T-helper 22 cell (primary cell): ENCODE results near the gene BCAS3.
"Not testable (repeated sequence)": the region's sequence is repeated elsewhere in the genome, so short reads cannot be mapped to it uniquely, and the experiment has no call there.

ENCODE experiments used
- DNase-seq: peaks from one replicate; pipeline ENCODE4 v3.0.0-alpha.2; 2020; ENCODE audit warnings: low read depth

The BCAS3 gene

GRCh38 chr17:60941028-60941427 is 263.4 kb downstream of the BCAS3 start:
- no peak for DNase-seq

GRCh38 chr17:60941571-60941970 is 263.9 kb downstream of the BCAS3 start:
- no peak for DNase-seq

DNA sequence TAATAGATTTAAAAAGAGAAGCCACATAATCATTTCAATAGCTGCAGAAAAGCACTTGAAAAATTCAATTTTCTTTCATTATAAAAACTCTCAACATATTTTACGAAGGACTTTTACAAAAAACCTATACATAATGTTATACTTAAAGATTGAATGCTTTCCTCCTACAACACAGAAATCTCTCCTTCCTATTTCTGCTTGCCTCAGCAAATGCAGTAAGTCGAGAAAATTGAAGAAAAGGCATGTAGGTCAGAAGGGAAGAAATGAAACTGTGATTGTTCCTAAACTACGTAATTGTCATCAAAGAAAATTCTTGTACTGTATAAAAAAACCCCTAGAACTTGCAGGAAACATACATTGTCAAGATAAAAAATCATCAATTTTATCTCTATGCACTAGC is 267.1 kb downstream of the BCAS3 start:
- DNase-seq: no peak

DNA sequence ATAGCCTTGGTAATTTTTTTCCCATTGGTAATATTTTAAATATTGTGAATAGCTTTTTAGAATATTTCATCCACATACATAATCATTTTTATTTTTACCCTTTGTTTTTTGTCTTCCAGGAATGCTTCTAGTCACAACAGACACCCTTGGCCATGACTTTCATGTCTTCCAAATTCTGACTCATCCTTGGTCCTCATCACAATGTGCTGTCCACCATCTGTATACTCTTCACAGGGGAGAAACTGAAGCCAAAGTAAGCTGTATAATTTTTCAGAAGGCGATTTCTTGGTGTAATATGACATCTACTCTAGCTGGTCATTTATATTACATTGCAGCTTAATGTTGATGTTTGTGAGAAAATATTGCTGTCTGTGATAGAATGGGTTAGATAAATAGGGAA is 269.4 kb downstream of the BCAS3 start:
- no peak for DNase-seq

DNA sequence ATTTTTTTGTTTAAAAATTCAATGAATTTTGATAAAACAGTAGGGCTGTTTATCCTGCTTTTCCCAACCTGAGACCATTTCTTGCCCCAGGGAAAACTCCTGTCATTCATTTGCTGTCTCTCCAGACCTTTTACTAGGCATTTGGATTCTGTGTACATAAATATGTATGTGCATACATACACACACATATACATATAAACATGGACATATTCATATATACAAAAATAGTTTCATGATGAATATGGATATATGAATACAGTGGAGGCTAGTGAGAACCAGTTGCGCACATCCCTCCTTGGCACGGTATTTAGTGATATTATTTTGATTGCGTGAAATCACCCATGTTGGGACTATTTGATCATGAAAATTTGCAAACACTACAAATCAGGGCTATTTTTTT is 269.9 kb downstream of the BCAS3 start:
- DNase-seq: no peak

GRCh38 chr17:60952747-60953146 is 275.1 kb downstream of the BCAS3 start:
- DNase-seq: no peak

DNA sequence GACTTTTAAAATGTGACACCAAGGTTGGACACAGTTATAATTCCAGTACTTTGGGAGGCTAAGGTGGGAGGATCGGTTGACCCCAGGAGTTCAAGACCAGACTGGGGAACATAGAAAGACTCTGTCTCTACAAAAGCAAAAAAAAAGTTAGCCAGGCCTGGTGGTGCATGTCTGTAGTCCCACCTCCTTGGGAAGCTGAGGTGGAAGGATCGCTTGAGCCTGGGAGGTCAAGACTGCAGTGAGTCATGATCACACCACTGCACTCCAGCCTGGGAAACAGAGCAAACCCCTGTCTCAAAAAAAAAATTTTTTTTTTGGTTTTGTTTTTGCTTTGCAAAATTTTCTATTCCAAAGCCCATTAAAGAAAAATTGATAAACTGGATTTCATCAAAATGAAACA is 281.4 kb downstream of the BCAS3 start:
- no peak for DNase-seq

DNA sequence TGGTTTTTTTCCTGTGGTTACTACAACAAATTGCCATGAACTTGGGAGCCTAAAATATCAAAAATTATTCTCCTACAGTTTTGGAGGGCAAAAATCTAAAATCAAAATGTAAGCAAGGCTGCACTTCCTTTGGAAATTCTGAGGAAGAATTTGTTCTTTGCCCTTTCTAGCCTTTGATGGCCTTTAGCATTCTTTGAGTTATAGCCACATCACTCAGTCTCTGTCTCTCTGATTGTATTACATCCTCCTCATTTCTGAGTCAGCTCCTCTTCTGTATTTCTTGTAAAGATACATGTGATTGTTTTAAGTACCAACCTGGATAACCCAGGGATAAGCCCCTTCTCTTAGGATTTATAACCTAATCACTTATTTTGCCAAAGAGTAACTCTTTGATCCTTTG is 282.0 kb downstream of the BCAS3 start:
- DNase-seq: no peak

GRCh38 chr17:60960398-60961065 is 282.9 kb downstream of the BCAS3 start:
- DNase-seq: no peak

DNA sequence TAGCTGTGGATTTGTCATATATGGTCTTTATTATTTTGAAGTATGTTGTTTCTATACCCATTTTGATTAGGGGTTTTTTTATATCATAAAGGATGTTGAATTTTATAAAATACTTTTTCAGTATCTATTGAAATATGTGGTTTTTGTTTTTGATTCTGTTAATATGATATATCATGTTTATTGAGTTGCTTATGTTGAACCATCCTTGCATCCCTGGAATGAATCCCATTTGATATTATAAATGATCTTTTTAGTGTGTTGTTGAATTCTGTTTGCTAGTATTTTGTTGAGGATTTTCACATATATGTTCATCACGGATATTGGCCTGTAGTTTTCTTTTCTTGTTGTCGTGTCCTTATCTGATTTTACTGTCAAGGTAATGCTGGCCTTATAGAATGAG is 286.5 kb downstream of the BCAS3 start:
- no peak for DNase-seq

DNA sequence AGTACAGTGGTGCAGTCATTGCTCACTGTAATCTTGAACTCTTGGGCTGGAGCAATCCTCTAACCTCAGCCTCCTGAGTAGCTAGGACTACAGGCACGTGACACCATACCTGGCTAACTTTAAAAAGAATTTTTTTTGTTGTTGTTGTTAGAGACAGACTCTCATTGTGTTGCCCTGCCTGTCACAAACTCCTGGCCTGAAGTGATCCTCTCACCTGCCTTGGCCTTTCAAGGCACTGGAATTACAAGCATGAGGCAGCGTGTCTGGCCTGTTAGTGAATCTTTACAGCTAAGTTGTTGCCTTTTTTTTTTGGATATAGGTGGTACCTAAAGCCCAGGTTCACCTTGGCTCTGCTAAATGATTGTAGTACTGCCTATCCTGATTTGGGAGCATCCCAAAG is 290.6 kb downstream of the BCAS3 start:
- DNase-seq: no peak

DNA sequence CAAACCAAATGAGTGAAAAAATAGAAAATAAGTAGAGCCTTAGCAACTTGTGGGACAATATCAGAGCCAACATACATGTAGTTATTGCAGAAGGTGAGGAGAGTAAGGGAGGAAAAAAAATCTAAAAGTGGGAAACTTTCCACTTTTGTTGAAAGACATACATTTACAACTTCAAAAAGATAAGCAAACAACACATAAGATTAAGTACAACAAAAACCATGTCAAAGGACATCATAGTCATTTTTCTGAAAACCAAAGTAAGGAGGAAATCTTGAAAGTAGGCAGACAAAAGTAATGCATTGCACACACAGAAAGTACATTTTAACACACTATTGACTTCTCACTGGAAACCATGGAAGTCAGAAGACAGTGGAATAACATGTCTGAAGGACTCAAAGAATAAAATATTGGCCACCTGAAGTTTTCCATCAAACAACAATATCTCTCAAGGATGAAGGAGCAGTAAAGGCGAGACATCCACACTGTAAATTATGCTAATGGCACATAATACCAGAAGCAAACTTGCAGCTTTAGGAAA is 291.9 kb downstream of the BCAS3 start:
- no peak for DNase-seq

DNA sequence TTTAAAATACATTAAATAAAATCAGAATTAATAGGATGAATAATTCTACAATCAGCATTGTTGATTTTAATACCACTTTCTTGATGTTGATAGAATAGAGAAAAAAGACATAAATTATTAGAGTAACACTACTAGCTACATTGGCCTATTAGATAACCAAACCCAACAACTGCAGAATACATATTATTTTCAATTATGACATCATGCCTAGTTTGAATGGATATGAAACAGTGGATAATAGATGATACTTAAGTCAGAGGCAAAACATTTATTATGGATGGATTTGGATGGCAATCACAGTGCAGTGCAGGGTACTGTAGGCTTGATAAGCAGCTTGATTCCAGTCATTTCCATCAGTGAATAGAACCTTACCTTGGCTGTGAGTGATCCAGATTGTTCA is 293.1 kb downstream of the BCAS3 start:
- no peak for DNase-seq

GRCh38 chr17:60971515-60972369 is 294.1 kb downstream of the BCAS3 start:
- DNase-seq: no peak

GRCh38 chr17:60976861-60977260 is 299.2 kb downstream of the BCAS3 start:
- not testable (repeated sequence) for DNase-seq

GRCh38 chr17:60989379-60989778 is 311.7 kb downstream of the BCAS3 start:
- no peak for DNase-seq

DNA sequence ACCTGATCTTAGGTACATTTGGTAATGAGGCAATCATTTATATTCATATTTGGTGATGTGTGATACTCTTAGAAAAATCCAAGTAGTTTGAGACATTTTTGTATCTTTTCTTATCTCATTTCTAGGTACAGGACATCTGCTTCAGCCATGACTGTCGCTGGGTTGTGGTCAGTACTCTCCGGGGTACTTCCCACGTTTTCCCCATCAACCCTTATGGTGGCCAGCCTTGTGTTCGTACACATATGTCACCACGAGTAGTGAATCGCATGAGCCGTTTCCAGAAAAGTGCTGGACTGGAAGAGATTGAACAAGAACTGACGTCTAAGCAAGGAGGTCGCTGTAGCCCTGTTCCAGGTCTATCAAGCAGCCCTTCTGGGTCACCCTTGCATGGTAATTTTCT is 312.2 kb downstream of the BCAS3 start:
- no peak for DNase-seq

DNA sequence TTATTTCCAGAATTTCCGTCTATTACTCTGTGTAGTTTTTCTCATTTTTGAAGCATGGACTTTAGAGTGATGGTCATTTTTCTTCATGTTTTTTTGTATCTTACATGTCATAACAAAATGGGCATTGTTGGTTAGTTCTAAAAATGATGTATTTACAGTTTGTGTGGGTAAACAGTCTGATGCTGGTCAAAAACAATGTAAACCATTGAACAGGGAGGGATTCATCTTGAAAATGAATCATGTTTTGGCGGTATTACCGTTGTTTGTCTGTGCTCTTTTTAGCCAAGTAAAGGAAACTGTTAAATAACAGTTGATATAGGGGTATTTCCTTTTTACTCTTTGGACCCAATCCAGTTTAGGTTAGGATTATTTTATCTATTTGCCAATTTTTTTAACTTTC is 315.8 kb downstream of the BCAS3 start:
- no peak for DNase-seq

DNA sequence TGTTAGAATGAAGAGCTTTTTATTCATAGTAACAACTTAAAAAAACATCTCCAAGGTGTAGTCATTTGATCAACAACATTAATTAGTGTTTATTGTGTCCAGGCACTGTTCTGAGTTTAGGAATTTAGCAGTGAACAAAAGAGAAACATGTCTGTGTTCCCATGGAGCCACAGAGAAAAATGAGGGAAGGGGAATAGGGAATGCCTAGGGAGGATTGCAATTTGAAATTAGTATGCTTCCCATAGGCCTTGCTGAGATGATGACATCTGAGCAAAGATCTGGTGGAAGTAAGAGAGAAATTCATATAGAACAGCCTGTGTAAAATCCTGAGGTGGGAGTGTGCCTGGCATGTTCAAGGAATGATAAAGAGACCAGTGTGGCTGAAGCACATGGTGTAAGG is 318.0 kb downstream of the BCAS3 start:
- no peak for DNase-seq

DNA sequence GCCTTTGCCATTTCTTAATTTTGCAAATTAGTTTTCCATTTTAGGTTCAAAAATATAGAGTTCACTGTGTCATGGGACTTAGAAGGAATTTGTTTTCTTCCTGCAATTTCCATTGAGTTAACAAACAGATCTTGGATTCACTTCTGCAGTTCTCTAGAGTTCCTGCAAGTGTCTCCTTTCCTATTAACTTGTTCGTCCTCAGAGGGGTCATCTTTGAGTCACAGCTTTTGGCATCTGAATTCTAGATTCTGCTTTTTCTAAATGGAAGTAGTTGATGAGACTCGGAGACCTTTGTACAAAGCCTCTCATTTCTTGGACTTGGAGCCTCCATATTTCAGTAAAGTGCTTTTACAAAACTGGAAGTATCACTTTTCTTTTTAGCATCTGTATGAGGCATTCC is 323.3 kb downstream of the BCAS3 start:
- DNase-seq: no peak

DNA sequence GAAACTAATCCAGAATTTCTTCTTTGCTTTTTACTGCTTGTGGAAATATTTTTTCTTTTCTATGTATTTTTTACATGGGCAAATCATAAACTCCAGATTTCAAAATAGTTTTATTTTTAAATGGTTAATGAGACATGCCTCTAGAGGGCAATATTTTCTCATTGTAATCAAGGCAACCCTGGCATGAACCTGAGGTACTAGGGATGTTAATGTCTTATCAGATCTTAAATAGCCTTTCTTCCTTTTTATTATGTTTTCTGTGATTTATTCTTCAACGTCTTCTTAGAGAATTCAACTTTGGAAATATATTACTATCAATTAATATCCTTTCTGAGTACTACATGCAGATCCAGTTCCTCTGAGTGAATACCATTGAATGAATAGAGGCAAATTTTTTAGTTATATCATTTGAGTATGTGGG is 324.7 kb downstream of the BCAS3 start:
- no peak for DNase-seq

DNA sequence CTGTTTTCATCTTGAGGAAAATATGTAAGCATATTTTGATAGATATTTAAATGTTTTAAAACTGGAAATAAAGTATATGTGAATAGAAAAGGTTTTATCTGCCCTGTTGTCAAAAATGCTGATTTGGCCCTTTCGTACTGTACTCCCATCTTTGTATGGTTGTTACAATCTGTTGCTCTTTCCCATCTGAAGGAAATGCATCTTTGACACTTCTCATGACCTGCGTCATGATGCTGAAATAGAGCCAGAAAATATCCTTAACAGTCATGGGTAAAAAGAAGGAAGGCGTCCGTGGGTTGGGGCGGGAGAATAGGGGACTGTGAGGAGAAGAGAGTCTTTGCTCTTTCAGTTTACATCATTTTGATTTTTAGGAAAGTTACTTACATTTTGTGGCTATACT is 327.7 kb downstream of the BCAS3 start:
- no peak for DNase-seq

- not testable (repeated sequence) for DNase-seq
These were observed 328.3 kb downstream of the BCAS3 start for GRCh38 chr17:61005958-61006357.
